ENCODE measurements around the gene RYK. TPM values are rescaled to one million over a fixed set of nuclear protein-coding genes. Genes with fewer than 3 reads are reported as not detected.

Gene RYK
- total and polyA plus RNA-seq, 2 experiments from 2014 or later, result 24.9 to 94.8 TPM

DNA sequence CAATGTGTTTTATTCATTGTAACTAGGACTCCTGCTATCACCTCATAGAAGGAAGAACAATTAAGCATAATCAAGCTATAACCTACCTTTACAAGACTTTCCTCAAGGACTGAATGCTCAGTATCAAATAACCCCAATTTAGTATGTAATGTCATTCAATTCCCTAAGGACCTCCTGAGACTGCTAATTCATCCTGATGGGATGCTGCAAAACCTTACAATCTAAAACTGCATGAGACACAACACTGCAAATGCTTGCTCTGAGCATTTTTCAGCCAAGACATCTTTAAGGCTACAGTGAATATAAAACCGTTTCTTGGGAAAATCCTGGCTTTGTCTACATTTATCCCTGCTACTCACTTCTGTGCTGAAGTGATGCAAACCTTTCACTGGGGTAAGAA is 69.9 kb downstream of the RYK start:
- Histone ChIP-seq H3K27me3 (ENCODE audit: insufficient read depth) (no peaks in the 10 kb centered on the region), H3K79me2 (replicated peaks; ENCODE audit: insufficient read depth) (no peaks in the 10 kb centered on the region), H3K4me3 (no peak overlapping the region), H2AFZ (no peak overlapping the region), H4K20me1 (replicated peaks; ENCODE audit: insufficient read depth) (no peaks in the 10 kb centered on the region; the same call in 1 of the 2 replicates), H3K36me3 (ENCODE audit: insufficient read depth) (no peaks in the 10 kb centered on the region; the same call in 1 of the 2 replicates), H3K9me2 (ENCODE audit: insufficient read depth) (no peaks in the 10 kb centered on the region), H3K4me1 (ENCODE audit: insufficient read depth) (peaks cover 9% of the 10 kb centered on the region; the same call in 1 of the 2 replicates), H3F3A (replicated peaks; ENCODE audit: low read depth) (no peaks in the 10 kb centered on the region), H3K4me2 (no peak overlapping the region), H3K27ac (ENCODE audit: low read depth) (no peak overlapping the region)
- Mint-ChIP-seq H3K27ac (no peak overlapping the region), H3K9me3 (no peaks in the 10 kb centered on the region), H3K27me3 (ENCODE audit: insufficient read depth, low read depth, poor library complexity) (no peaks in the 10 kb centered on the region), H3K4me3 (no peak overlapping the region), H3K4me1 (peaks cover 7% of the 10 kb centered on the region; the same call in 2 of the 3 replicates), H3K36me3 (ENCODE audit: low read depth) (peaks cover 21% of the 10 kb centered on the region)
- TF ChIP-seq EZH2 (IDR thresholded peaks at IDR 0.05; ENCODE audit: low read depth, unreplicated experiment) (no peak), NANOG (IDR thresholded peaks at IDR 0.05; ENCODE audit: borderline replicate concordance) (no peak), CREB1 (CRISPR knock-in tag; IDR thresholded peaks at IDR 0.05; ENCODE audit: low read depth) (no peak), JUNB (IDR thresholded peaks at IDR 0.05; ENCODE audit: unreplicated experiment) (no peak), EZH2phosphoT487 (IDR thresholded peaks at IDR 0.05; ENCODE audit: unreplicated experiment) (no peak)
- TF ChIP-seq, protein P1, sequence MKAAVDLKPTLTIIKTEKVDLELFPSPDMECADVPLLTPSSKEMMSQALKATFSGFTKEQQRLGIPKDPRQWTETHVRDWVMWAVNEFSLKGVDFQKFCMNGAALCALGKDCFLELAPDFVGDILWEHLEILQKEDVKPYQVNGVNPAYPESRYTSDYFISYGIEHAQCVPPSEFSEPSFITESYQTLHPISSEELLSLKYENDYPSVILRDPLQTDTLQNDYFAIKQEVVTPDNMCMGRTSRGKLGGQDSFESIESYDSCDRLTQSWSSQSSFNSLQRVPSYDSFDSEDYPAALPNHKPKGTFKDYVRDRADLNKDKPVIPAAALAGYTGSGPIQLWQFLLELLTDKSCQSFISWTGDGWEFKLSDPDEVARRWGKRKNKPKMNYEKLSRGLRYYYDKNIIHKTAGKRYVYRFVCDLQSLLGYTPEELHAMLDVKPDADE (IDR thresholded peaks at IDR 0.05), result no peak
- TF ChIP-seq, protein P2, sequence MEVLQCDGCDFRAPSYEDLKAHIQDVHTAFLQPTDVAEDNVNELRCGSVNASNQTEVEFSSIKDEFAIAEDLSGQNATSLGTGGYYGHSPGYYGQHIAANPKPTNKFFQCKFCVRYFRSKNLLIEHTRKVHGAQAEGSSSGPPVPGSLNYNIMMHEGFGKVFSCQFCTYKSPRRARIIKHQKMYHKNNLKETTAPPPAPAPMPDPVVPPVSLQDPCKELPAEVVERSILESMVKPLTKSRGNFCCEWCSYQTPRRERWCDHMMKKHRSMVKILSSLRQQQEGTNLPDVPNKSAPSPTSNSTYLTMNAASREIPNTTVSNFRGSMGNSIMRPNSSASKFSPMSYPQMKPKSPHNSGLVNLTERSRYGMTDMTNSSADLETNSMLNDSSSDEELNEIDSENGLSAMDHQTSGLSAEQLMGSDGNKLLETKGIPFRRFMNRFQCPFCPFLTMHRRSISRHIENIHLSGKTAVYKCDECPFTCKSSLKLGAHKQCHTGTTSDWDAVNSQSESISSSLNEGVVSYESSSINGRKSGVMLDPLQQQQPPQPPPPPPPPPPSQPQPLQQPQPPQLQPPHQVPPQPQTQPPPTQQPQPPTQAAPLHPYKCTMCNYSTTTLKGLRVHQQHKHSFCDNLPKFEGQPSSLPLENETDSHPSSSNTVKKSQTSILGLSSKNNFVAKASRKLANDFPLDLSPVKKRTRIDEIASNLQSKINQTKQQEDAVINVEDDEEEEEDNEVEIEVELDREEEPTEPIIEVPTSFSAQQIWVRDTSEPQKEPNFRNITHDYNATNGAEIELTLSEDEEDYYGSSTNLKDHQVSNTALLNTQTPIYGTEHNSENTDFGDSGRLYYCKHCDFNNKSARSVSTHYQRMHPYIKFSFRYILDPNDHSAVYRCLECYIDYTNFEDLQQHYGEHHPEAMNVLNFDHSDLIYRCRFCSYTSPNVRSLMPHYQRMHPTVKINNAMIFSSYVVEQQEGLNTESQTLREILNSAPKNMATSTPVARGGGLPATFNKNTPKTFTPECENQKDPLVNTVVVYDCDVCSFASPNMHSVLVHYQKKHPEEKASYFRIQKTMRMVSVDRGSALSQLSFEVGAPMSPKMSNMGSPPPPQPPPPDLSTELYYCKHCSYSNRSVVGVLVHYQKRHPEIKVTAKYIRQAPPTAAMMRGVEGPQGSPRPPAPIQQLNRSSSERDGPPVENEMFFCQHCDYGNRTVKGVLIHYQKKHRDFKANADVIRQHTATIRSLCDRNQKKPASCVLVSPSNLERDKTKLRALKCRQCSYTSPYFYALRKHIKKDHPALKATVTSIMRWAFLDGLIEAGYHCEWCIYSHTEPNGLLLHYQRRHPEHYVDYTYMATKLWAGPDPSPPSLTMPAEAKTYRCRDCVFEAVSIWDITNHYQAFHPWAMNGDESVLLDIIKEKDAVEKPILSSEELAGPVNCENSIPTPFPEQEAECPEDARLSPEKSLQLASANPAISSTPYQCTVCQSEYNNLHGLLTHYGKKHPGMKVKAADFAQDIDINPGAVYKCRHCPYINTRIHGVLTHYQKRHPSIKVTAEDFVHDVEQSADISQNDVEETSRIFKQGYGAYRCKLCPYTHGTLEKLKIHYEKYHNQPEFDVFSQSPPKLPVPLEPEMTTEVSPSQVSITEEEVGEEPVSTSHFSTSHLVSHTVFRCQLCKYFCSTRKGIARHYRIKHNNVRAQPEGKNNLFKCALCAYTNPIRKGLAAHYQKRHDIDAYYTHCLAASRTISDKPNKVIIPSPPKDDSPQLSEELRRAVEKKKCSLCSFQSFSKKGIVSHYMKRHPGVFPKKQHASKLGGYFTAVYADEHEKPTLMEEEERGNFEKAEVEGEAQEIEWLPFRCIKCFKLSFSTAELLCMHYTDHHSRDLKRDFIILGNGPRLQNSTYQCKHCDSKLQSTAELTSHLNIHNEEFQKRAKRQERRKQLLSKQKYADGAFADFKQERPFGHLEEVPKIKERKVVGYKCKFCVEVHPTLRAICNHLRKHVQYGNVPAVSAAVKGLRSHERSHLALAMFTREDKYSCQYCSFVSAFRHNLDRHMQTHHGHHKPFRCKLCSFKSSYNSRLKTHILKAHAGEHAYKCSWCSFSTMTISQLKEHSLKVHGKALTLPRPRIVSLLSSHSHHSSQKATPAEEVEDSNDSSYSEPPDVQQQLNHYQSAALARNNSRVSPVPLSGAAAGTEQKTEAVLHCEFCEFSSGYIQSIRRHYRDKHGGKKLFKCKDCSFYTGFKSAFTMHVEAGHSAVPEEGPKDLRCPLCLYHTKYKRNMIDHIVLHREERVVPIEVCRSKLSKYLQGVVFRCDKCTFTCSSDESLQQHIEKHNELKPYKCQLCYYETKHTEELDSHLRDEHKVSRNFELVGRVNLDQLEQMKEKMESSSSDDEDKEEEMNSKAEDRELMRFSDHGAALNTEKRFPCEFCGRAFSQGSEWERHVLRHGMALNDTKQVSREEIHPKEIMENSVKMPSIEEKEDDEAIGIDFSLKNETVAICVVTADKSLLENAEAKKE (CRISPR knock-in tag; IDR thresholded peaks at IDR 0.05), result no peak
- TF ChIP-seq, protein P3, sequence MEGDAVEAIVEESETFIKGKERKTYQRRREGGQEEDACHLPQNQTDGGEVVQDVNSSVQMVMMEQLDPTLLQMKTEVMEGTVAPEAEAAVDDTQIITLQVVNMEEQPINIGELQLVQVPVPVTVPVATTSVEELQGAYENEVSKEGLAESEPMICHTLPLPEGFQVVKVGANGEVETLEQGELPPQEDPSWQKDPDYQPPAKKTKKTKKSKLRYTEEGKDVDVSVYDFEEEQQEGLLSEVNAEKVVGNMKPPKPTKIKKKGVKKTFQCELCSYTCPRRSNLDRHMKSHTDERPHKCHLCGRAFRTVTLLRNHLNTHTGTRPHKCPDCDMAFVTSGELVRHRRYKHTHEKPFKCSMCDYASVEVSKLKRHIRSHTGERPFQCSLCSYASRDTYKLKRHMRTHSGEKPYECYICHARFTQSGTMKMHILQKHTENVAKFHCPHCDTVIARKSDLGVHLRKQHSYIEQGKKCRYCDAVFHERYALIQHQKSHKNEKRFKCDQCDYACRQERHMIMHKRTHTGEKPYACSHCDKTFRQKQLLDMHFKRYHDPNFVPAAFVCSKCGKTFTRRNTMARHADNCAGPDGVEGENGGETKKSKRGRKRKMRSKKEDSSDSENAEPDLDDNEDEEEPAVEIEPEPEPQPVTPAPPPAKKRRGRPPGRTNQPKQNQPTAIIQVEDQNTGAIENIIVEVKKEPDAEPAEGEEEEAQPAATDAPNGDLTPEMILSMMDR (conservative IDR thresholded peaks at IDR 0.05; ENCODE audit: low read depth in 2 of 2), result no peak
- ATAC-seq (no peak), DNase-seq (ENCODE audit: low spot score) (no peak)
